GM23248 (cell line): Measurements from ENCODE around the gene GADD45B. TPM values are rescaled to one million over a fixed set of nuclear protein-coding genes. Genes with fewer than 3 reads are reported as not detected.

ENCODE experiments used
- DNase-seq: peaks from one replicate; pipeline ENCODE4 v3.0.0-alpha.2; 2015
- H2AFZ ChIP-seq: fragments of 200-600 bp; sonication (generic); 2 replicates; pipeline ENCODE4 v1.6.1; 2016; ENCODE audit warnings: antibody characterized with exemption
- H3F3A ChIP-seq: fragments of 200-600 bp; sonication (generic); 2 replicates; pipeline ENCODE4 v1.6.1; 2016; ENCODE audit warnings: mild to moderate bottlenecking, antibody characterized with exemption, mixed run types; ENCODE audit not compliant: insufficient read depth
- H3K27ac ChIP-seq: fragments of 200-600 bp; sonication (generic); 2 replicates; pipeline ENCODE4 v1.5.1; 2016; ENCODE audit warnings: mild to moderate bottlenecking
- H3K27me3 ChIP-seq: fragments of 200-600 bp; sonication (generic); replicated peaks from 2 replicates; pipeline ENCODE4 v1.6.1; 2016; ENCODE audit warnings: mild to moderate bottlenecking; ENCODE audit not compliant: insufficient read depth
- H3K36me3 ChIP-seq: fragments of 200-600 bp; sonication (generic); 2 replicates; pipeline ENCODE4 v1.6.1; 2016; ENCODE audit warnings: low read depth, mild to moderate bottlenecking
- H3K4me1 ChIP-seq: fragments of 200-600 bp; sonication (generic); 2 replicates; pipeline ENCODE4 v1.6.1; 2016; ENCODE audit warnings: mild to moderate bottlenecking; ENCODE audit not compliant: insufficient read depth
- H3K4me2 ChIP-seq: fragments of 200-600 bp; sonication (generic); one replicate; pipeline ENCODE4 v1.6.1; 2016; ENCODE audit warnings: mild to moderate bottlenecking; ENCODE audit not compliant: unreplicated experiment
- H3K4me3 ChIP-seq: fragments of 200-600 bp; sonication (generic); 2 replicates; pipeline ENCODE4 v1.5.1; 2016; ENCODE audit warnings: mild to moderate bottlenecking
- H3K79me2 ChIP-seq: fragments of 200-600 bp; sonication (generic); 2 replicates; pipeline ENCODE4 v1.6.1; 2016; ENCODE audit warnings: mild to moderate bottlenecking; ENCODE audit not compliant: insufficient read depth
- H3K9ac ChIP-seq: fragments of 200-600 bp; sonication (generic); 2 replicates; pipeline ENCODE4 v1.6.1; 2016; ENCODE audit warnings: mild to moderate bottlenecking
- H3K9me2 ChIP-seq: fragments of 200-600 bp; sonication (generic); 2 replicates; pipeline ENCODE4 v1.6.1; 2016; ENCODE audit warnings: mixed run types, mild to moderate bottlenecking, moderate library complexity; ENCODE audit not compliant: insufficient read depth
- H3K9me3 ChIP-seq: fragments of 200-600 bp; sonication (generic); one replicate; pipeline ENCODE4 v1.6.1; 2017; ENCODE audit warnings: low read depth
- H4K20me1 ChIP-seq: fragments of 200-600 bp; sonication (generic); 2 replicates; pipeline ENCODE4 v1.6.0; 2016; ENCODE audit not compliant: insufficient read depth
- EZH2 ChIP-seq: fragments of 200-600 bp; sonication (generic); IDR thresholded peaks from 2 replicates; pipeline ENCODE4 v1.6.1; 2018; ENCODE audit warnings: antibody characterized with exemption, mild to moderate bottlenecking; ENCODE audit not compliant: insufficient read depth, poor library complexity, severe bottlenecking
- EZH2phosphoT487 ChIP-seq: fragments of 200-600 bp; sonication (generic); IDR thresholded peaks from 2 replicates; pipeline ENCODE4 v1.6.1; 2018; ENCODE audit warnings: antibody characterized with exemption, moderate library complexity, mild to moderate bottlenecking, low read depth; ENCODE audit not compliant: insufficient read depth
- WGBS, 2 experiments: methylation state at CpG; one replicate each; pipeline ENCODE4 v1.1.6; 2015 to 2017; ENCODE audit warnings: low lambda C conversion rate in 2 of 2, low coverage in 1 of 2; ENCODE audit errors: missing lambda C conversion rate in 2 of 2; 5-methylcytosine and 5-hydroxymethylcytosine counted together
- in situ Hi-C: fragments of 300-500 bp; cut with MboI; formaldehyde crosslinking; loops from 2 replicates; pipeline ENCODE4 v1.15.0; 2020
- polyA plus RNA-seq: library from polyadenylated mRNA; unstranded; fragments of >200 nt; fragmentation: Nextera tagmentation; extraction: Ambion mirVana; gene quantifications from 2 replicates; pipeline ENCODE4 v1.2.1, GENCODE V29; 2016
- total RNA-seq: library from RNA; depleted of rRNA; stranded (reverse); fragments of >200 nt; shearing (Covaris generic); gene quantifications from 2 replicates; pipeline ENCODE4 v1.2.3, GENCODE V29; 2014

GADD45B gene
- total and polyA plus RNA-seq, 2 experiments from 2014 or later, result 89.7 to 96.1 TPM

DNA sequence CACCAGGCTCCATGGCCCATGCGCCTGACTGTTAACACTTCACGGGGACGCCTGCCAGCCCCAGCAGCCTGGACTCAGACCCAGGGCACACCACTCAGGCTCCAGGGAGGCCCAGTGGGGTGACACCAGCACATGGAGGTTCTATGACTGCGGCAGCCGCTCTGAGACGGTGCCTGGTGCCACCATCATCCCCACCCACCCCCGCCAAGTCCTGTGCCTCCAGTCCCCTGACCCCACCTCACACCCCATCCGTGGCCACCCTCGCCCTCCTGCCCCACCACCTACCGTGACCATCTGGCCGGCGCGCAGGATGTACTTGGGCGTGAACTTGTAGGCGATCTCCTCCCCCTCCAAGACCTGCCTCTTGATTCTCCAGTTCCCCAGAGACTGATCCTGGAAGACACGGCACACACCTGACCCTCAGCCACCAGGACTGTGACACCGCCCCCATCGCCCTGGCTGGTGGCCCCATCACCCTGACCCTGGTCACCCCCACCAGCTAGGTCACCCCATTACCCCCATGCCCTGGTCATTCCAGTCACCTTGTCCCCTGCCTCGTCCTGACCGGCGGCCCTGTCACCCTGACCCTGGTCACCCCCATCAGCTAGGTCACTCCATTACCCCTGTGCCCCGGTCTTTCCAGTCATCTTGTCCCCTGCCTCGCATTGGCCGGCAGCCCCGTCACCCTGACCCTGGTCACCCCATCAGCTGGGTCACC is 43.6 kb upstream of the GADD45B start:
- Histone ChIP-seq H3K27ac (no peak overlapping the region), H3K4me2 (no peak overlapping the region), H3K9ac (no peak overlapping the region), H3F3A (peaks cover 16% of the 10 kb centered on the region; the same call in 1 of the 2 replicates), H3K4me1 (0 out of 2 replicates have a peak, but pooled peaks cover 6% of the 10 kb centered on the region), H3K9me2 (no peaks in the 10 kb centered on the region), H3K4me3 (no peak overlapping the region), H4K20me1 (no peaks in the 10 kb centered on the region), H3K36me3 (no peaks in the 10 kb centered on the region), H3K79me2 (peaks cover 5% of the 10 kb centered on the region), H3K27me3 (no peaks in the 10 kb centered on the region), H3K9me3 (no peaks in the 10 kb centered on the region), H2AFZ (no peak overlapping the region)
- 95 to 97% methylated on average over 21 to 25 of the region's 25 CpGs for WGBS, 2 experiments
- no peak for DNase-seq
- TF ChIP-seq EZH2 (no peak), EZH2phosphoT487 (no peak)
- in situ Hi-C loops, result no loop called here

DNA sequence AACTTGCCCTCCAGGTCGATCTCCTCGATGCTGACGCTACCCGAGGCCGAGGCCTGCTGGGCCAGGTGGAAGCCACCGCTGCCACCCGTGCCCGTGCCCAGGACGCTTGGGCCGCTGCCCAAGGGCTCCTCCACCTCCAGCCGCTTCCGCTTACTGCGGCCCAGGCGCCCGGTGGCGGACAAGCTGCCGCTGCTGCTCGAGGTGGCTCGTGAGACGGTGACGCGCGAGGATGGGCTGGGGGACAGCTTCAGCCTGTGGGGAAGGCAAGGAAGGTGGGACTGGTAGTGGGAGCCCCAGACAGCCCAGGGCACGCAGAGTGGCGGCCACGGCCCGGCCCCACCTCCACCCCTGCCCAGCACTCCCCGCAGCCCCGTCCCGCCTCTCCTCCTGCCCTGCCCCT is 42.1 kb upstream of the GADD45B start:
- Histone ChIP-seq H2AFZ (no peak overlapping the region), H3K4me2 (no peak overlapping the region), H3F3A (0 out of 2 replicates have a peak, but pooled peaks cover 8% of the 10 kb centered on the region), H3K9me2 (no peaks in the 10 kb centered on the region), H4K20me1 (no peaks in the 10 kb centered on the region), H3K27ac (no peak overlapping the region), H3K27me3 (no peaks in the 10 kb centered on the region), H3K9ac (no peak overlapping the region), H3K79me2 (0 out of 2 replicates have a peak, but pooled peaks cover 10% of the 10 kb centered on the region), H3K4me3 (no peak overlapping the region), H3K36me3 (no peaks in the 10 kb centered on the region), H3K4me1 (no peaks in the 10 kb centered on the region), H3K9me3 (no peaks in the 10 kb centered on the region)
- DNase-seq, result no peak
- in situ Hi-C loops, result no loop called here
- TF ChIP-seq EZH2, result no peak
- no peak for TF ChIP-seq EZH2phosphoT487
- WGBS, 2 experiments, result 91 to 97% methylated on average over 22 to 30 of the region's 30 CpGs

DNA sequence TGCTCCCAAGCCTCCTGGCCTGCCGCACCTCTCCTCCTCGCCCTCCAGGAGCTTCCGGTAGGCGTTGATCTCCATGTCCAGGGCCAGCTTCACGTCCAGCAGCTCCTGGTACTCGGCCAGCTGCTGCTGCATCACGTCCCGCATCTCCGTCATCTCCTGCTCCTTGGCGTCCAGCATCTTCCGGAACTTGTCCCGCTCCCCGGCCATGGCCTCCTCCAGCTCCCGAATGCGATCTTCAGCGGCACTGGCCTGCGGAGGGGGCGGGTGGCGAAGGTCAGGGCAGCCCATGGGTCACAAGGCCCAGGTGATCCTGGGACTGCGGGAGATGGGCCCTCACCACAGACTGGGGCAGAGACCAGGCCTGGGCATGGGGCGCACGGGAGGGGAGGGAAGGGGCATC is 41.7 kb upstream of the GADD45B start:
- Histone ChIP-seq H3K36me3 (no peaks in the 10 kb centered on the region), H3K4me3 (no peak overlapping the region), H4K20me1 (no peaks in the 10 kb centered on the region), H3K4me2 (no peak overlapping the region), H3K9me2 (no peaks in the 10 kb centered on the region), H3F3A (0 out of 2 replicates have a peak, but pooled peaks cover 7% of the 10 kb centered on the region), H3K79me2 (peaks cover 10% of the 10 kb centered on the region; the same call in 1 of the 2 replicates), H3K4me1 (no peaks in the 10 kb centered on the region), H3K27ac (no peak overlapping the region), H3K9me3 (no peaks in the 10 kb centered on the region), H2AFZ (no peak overlapping the region), H3K9ac (no peak overlapping the region), H3K27me3 (no peaks in the 10 kb centered on the region)
- in situ Hi-C loops, result no loop called here
- TF ChIP-seq EZH2phosphoT487, result no peak
- no peak for TF ChIP-seq EZH2
- 94 to 96% methylated on average over 20 to 22 of the region's 22 CpGs for WGBS, 2 experiments
- DNase-seq, result no peak

DNA sequence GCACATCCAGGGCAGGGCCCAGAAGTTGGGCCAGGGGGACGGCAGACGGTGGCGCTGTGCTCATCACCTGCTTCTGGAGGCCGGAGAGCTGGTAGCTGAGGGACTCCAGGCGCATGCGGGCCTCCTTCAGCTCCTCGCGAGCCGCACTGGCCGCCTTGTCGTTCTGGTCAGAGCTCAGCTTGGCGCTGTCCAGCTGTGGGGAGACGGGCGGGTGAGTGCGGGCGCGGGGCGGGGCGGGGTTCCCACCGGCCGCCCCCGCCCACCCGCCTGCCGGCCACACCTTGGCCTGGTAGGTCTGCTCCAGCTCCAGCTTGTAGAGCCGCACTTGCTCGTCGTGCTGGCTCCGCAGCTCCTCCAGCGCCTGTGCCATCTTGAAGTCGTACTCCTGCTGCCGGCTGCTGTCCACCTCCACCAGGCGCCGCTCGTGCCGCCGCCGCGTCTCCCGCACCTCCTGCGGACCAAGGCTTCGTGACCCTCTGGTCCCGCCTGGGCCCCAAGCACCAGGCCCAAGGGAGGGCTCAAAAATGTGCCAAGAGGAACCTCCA is 41.1 kb upstream of the GADD45B start:
- no peaks in the 10 kb centered on the region for H3K9me3 ChIP-seq
- 96 to 97% methylated on average over 29 to 39 of the region's 42 CpGs for WGBS, 2 experiments
- H3F3A ChIP-seq, result 0 out of 2 replicates have a peak, but pooled peaks cover 7% of the 10 kb centered on the region
- DNase-seq, result no peak
- H3K79me2 ChIP-seq, result peaks cover 10% of the 10 kb centered on the region; the same call in 1 of the 2 replicates
- H3K4me2 ChIP-seq, result no peak overlapping the region
- no peaks in the 10 kb centered on the region for H3K36me3 ChIP-seq
- in situ Hi-C loops, result no loop called here
- no peak overlapping the region for H3K4me3 ChIP-seq
- no peak overlapping the region for H3K27ac ChIP-seq
- H3K9me2 ChIP-seq, result no peaks in the 10 kb centered on the region
- no peaks in the 10 kb centered on the region for H3K4me1 ChIP-seq
- H3K27me3 ChIP-seq, result no peaks in the 10 kb centered on the region
- no peak for TF ChIP-seq EZH2
- no peak for TF ChIP-seq EZH2phosphoT487
- H3K9ac ChIP-seq, result no peak overlapping the region
- H4K20me1 ChIP-seq, result no peaks in the 10 kb centered on the region
- H2AFZ ChIP-seq, result no peak overlapping the region
